HepG2 (cell line): ENCODE results near the gene MC1R. TPM values are rescaled to one million over a fixed set of nuclear protein-coding genes. Genes with fewer than 3 reads are reported as not detected.

Experiments used
- HNRNPLL ChIP-seq: fragments of 200-400 bp; formaldehyde crosslinking; IDR thresholded peaks from 2 replicates; pipeline ENCODE4 v1.6.1; 2017; ENCODE audit warnings: mild to moderate bottlenecking, low read depth, low read length; ENCODE audit not compliant: poor library complexity, severe bottlenecking
- ZNF331 ChIP-seq: sonication (generic); formaldehyde crosslinking; IDR thresholded peaks from 2 replicates; pipeline ENCODE4 v1.4.0; 2020; ENCODE audit warnings: missing genetic modification reagents
- polyA plus RNA-seq, 8 experiments: library from polyadenylated mRNA; depleted of rRNA in 3 of 8; stranded (reverse) in 7 of 8; unstranded in 1 of 8; fragments of >200 nt; fragmentation: Illumina TruSeq in 4 of 8; extraction: Trizol in 4 of 8; gene quantifications; 2 replicates each; pipeline versions ENCODE4 v1.2.1 to v1.2.3, GENCODE V29; 2011 to 2016; ENCODE audit warnings: low read depth in 4 of 8, missing spikeins in 1 of 8, mixed read lengths in 1 of 8; ENCODE audit not compliant: insufficient read depth in 1 of 8
- total RNA-seq, 5 experiments: library from RNA; depleted of rRNA; stranded (reverse); fragments of >200 nt; fragmentation: Illumina TruSeq; extraction: Trizol; gene quantifications; 2 replicates each; pipeline ENCODE4 v1.2.3, GENCODE V29; 2016; ENCODE audit warnings: low read depth in 1 of 5
- TF ChIP-seq, protein P1 (sequence below): sonication (generic); formaldehyde crosslinking; IDR thresholded peaks from 2 replicates; pipeline ENCODE4 v1.9.0; 2021; ENCODE audit warnings: mild to moderate bottlenecking, missing genetic modification reagents
- TF ChIP-seq, protein P2 (sequence below): sonication (generic); formaldehyde crosslinking; IDR thresholded peaks from 2 replicates; pipeline ENCODE4 v1.4.0; 2020; ENCODE audit warnings: missing genetic modification reagents, borderline replicate concordance

Gene MC1R
- total and polyA plus RNA-seq, 2 of the 13 experiments (the other 11 are each of a cell fraction or from before 2014, with no cell fraction given) = 9.1 to 14.8 TPM

DNA sequence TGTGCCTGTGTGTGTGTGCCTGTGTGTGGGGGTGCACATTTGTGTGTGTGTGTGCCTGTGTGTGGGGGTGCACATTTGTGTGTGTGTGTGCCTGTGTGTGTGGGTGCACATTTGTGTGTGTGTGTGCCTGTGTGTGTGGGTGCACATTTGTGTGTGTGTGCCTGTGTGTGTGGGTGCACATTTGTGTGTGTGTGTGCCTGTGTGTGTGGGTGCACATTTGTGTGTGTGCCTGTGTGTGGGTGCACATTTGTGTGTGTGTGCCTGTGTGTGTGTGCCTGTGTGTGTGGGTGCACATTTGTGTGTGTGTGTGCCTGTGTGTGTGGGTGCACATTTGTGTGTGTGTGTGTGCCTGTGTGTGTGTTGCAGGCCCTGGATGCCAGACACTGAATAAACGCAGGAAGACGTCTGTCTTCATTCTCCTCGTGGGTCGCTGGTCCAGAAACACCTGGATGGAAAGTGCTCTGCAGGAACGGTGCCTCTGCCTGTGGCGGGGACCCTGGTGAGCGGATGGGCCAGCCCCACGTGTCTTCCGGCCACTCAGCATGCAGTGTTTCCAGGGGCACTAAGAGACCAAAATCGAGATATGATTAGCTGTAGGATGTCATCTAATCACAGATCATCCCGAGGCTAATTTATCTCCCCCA, 3.9 kb upstream of the MC1R start (continued):
- TF ChIP-seq, protein P1, sequence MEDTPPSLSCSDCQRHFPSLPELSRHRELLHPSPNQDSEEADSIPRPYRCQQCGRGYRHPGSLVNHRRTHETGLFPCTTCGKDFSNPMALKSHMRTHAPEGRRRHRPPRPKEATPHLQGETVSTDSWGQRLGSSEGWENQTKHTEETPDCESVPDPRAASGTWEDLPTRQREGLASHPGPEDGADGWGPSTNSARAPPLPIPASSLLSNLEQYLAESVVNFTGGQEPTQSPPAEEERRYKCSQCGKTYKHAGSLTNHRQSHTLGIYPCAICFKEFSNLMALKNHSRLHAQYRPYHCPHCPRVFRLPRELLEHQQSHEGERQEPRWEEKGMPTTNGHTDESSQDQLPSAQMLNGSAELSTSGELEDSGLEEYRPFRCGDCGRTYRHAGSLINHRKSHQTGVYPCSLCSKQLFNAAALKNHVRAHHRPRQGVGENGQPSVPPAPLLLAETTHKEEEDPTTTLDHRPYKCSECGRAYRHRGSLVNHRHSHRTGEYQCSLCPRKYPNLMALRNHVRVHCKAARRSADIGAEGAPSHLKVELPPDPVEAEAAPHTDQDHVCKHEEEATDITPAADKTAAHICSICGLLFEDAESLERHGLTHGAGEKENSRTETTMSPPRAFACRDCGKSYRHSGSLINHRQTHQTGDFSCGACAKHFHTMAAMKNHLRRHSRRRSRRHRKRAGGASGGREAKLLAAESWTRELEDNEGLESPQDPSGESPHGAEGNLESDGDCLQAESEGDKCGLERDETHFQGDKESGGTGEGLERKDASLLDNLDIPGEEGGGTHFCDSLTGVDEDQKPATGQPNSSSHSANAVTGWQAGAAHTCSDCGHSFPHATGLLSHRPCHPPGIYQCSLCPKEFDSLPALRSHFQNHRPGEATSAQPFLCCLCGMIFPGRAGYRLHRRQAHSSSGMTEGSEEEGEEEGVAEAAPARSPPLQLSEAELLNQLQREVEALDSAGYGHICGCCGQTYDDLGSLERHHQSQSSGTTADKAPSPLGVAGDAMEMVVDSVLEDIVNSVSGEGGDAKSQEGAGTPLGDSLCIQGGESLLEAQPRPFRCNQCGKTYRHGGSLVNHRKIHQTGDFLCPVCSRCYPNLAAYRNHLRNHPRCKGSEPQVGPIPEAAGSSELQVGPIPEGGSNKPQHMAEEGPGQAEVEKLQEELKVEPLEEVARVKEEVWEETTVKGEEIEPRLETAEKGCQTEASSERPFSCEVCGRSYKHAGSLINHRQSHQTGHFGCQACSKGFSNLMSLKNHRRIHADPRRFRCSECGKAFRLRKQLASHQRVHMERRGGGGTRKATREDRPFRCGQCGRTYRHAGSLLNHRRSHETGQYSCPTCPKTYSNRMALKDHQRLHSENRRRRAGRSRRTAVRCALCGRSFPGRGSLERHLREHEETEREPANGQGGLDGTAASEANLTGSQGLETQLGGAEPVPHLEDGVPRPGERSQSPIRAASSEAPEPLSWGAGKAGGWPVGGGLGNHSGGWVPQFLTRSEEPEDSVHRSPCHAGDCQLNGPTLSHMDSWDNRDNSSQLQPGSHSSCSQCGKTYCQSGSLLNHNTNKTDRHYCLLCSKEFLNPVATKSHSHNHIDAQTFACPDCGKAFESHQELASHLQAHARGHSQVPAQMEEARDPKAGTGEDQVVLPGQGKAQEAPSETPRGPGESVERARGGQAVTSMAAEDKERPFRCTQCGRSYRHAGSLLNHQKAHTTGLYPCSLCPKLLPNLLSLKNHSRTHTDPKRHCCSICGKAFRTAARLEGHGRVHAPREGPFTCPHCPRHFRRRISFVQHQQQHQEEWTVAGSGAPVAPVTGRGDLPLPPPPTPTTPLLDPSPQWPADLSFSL = peak; percentile 96
- TF ChIP-seq ZNF331 (CRISPR knock-in tag) = peak; percentile 100
- TF ChIP-seq HNRNPLL = peak; percentile 37
- TF ChIP-seq, protein P2, sequence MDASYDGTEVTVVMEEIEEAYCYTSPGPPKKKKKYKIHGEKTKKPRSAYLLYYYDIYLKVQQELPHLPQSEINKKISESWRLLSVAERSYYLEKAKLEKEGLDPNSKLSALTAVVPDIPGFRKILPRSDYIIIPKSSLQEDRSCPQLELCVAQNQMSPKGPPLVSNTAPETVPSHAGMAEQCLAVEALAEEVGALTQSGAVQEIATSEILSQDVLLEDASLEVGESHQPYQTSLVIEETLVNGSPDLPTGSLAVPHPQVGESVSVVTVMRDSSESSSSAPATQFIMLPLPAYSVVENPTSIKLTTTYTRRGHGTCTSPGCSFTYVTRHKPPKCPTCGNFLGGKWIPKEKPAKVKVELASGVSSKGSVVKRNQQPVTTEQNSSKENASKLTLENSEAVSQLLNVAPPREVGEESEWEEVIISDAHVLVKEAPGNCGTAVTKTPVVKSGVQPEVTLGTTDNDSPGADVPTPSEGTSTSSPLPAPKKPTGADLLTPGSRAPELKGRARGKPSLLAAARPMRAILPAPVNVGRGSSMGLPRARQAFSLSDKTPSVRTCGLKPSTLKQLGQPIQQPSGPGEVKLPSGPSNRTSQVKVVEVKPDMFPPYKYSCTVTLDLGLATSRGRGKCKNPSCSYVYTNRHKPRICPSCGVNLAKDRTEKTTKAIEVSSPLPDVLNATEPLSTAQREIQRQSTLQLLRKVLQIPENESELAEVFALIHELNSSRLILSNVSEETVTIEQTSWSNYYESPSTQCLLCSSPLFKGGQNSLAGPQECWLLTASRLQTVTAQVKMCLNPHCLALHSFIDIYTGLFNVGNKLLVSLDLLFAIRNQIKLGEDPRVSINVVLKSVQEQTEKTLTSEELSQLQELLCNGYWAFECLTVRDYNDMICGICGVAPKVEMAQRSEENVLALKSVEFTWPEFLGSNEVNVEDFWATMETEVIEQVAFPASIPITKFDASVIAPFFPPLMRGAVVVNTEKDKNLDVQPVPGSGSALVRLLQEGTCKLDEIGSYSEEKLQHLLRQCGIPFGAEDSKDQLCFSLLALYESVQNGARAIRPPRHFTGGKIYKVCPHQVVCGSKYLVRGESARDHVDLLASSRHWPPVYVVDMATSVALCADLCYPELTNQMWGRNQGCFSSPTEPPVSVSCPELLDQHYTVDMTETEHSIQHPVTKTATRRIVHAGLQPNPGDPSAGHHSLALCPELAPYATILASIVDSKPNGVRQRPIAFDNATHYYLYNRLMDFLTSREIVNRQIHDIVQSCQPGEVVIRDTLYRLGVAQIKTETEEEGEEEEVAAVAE (CRISPR knock-in tag) = 0 out of 2 replicates have a peak, but pooled peaks have one; percentile 4
